ENCODE measurements around the gene DNAL1.
A peak's percentile ranks its signal among the peaks of the same experiment; 100 is the strongest.

DNAL1 gene

DNA sequence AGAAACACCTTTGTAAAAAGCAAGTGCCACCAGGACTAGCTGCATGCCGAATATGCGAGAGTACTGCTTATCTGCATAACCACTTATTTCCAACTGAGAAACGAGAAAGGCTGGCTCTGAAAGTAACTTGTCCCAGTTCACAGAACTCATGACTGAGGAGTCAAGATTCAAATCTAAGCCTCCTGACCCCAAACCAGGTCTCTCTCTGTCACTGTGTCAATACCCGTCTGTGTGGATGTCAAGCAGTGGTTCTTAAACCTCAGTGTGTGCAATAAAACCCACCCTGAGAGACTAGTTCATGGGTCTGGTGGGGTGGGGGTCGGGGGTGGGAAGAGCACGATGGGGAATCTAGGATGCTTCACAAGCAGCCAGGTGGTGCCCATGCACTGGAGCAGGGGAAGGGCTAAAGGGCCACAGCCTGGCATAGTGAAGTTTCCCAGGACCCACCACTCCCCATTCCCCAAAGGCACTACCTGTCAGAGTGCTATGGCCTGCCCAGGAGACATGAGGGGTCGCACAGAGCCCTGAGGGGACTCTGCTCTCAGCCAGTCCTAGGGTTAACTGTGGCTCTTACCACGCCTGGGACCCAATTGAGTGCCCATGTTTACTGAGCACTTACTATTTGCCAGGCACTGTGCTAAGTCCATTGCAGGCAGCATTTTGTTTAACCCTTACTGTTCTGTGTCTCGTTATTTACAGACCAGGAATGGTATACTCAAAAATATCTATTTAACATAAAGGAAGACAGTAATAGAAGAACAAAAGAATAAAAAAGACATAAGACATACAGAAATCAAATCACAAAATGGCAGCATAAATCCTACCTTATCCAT lies 102.8 kb downstream of the DNAL1 start:
- Histone ChIP-seq H3K4me1 (ENCODE audit: control insufficient read depth, insufficient read depth, low read length) (peaks cover 76% of the 10 kb centered on the region), H3K9me3 (ENCODE audit: control insufficient read depth, low read length) (no peaks in the 10 kb centered on the region), H3K27me3 (replicated peaks; ENCODE audit: control insufficient read depth, insufficient read depth, low read length) (no peaks in the 10 kb centered on the region), H3K36me3 (ENCODE audit: control insufficient read depth, insufficient read depth, low read length, severe bottlenecking) (no peaks in the 10 kb centered on the region), H3K9ac (ENCODE audit: low read length) (no peak overlapping the region), H3K4me3 (ENCODE audit: low read length) (no peak overlapping the region)
- no peak for DNase-seq (ENCODE audit: low read depth)

DNA sequence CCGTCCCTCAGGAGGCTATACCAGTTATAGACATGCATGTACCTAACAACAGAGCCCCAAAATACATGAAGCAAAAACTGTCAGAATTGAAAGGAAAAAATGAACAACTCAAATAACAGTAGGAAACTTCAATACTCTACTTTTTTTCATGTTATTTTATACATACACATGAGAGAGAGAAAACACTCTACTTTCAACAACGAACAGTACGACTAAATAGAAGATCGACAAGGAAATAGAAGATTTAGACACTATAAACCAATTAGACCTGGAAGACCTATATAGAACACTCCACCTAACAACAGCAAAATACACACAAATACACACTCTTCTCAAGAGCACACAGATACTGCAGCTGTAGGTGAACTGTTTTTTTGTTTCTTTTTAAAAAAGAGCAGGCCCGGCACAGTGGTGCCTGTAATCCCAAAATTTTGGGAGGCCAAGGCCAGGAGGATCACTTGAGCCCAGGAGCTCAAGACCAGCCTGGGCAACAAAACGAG lies 104.1 kb downstream of the DNAL1 start:
- Histone ChIP-seq H3K4me3 (ENCODE audit: low read length) (no peak overlapping the region), H3K36me3 (ENCODE audit: control insufficient read depth, insufficient read depth, low read length, severe bottlenecking) (no peaks in the 10 kb centered on the region), H3K4me1 (ENCODE audit: control insufficient read depth, insufficient read depth, low read length) (peaks cover 76% of the 10 kb centered on the region), H3K9me3 (ENCODE audit: control insufficient read depth, low read length) (no peaks in the 10 kb centered on the region), H3K27me3 (replicated peaks; ENCODE audit: control insufficient read depth, insufficient read depth, low read length) (no peaks in the 10 kb centered on the region), H3K9ac (ENCODE audit: low read length) (no peak overlapping the region)
- no peak for DNase-seq (ENCODE audit: low read depth)

DNA sequence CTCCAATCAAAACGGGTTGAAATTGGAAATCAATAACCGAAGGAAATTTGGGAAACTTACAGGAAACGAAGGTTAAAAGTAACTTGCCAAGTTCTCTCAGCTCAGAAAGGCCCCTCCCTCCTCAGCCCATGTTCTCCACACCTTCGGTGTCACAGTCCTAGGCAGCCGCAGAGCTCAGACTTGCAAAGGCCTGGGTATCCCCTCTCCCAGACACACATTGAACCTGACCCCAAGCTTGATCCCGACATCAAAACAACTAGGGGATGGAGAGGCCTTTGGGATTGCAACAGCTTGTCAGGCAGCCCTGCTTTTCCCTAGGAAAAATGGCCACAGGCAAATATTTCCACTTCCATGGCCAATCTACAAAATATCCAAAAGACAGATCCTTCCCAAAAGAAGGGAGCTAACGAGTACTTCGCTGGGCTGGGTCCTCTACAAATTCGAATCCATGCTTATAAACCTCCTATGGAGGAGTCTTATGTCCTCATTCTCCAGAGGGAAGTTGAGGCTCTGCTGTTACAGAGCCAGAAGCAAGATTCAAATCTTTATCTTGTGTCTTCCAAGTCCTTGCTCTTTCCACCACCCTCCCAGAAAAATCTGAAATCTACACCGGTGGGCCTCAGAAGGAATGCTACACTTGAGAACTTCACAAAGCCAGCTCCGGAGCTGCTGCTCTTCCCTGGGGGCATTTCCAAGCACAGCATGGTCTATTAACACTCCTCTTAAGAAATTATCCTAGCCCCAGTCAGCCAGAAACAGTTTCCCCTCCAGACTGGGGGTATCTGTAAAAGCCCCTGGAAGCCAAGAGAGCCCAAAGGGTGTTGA lies 105.1 kb downstream of the DNAL1 start:
- Histone ChIP-seq H3K4me3 (ENCODE audit: low read length) (no peak overlapping the region), H3K36me3 (ENCODE audit: control insufficient read depth, insufficient read depth, low read length, severe bottlenecking) (no peaks in the 10 kb centered on the region), H3K9me3 (ENCODE audit: control insufficient read depth, low read length) (no peaks in the 10 kb centered on the region), H3K27me3 (replicated peaks; ENCODE audit: control insufficient read depth, insufficient read depth, low read length) (no peaks in the 10 kb centered on the region), H3K4me1 (ENCODE audit: control insufficient read depth, insufficient read depth, low read length) (peaks cover 76% of the 10 kb centered on the region), H3K9ac (ENCODE audit: low read length) (no peak overlapping the region)
- DNase-seq (ENCODE audit: low read depth), result peak; percentile 33

DNA sequence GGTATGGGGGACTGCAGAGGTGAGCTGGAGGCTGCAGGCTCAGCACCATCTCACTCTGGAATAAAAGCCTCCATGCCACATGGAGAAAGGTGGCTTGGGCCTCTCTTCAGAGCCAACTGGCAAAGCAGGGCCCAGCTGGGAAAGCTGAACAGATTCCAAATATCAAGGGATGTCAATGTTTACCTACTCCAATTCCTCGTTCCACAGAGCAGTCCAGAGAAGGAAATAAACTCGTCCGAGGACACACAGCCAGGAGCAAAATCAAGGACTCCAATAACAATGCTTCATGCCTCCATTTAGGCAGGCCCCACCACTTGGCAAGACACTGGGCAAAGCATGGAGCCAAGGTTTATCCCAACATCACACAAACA lies 105.7 kb downstream of the DNAL1 start:
- peaks cover 76% of the 10 kb centered on the region for H3K4me1 ChIP-seq (ENCODE audit: control insufficient read depth, insufficient read depth, low read length)
- H3K27me3 ChIP-seq (replicated peaks; ENCODE audit: control insufficient read depth, insufficient read depth, low read length), result no peaks in the 10 kb centered on the region
- no peak overlapping the region for H3K4me3 ChIP-seq (ENCODE audit: low read length)

DNA sequence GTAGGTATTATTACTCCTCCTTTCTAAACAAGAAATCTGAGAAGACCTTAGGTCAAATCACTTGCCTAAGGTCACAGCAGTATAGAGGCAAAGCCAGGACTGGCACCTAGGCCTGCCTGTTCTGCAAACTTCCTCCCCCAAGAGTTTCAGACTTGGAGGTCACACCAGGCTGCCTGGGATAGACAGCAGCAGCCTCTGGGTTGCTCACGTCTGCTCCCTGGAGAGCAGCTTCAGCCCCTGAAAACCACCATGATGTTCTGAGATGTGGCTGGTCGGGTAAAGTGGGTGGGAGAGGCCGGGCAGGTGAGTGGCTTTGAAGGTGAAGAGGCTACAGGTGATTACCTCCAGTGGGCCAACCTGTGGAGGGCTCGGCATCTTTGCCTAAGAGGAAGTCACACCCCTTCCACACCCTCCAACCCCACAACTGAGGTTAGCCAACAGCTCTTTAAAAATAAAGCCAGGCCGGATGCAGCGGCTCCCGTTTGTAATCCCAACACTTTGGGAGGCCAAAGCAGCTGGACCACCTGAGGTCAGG lies 106.4 kb downstream of the DNAL1 start:
- H3K4me1 ChIP-seq (ENCODE audit: control insufficient read depth, insufficient read depth, low read length), result peaks cover 76% of the 10 kb centered on the region
- no peak for DNase-seq (ENCODE audit: low read depth)

More for the DNA sequence above, 105.7 kb downstream of the DNAL1 start:
- Histone ChIP-seq H3K9me3 (ENCODE audit: control insufficient read depth, low read length) (no peaks in the 10 kb centered on the region), H3K36me3 (ENCODE audit: control insufficient read depth, insufficient read depth, low read length, severe bottlenecking) (no peaks in the 10 kb centered on the region), H3K9ac (ENCODE audit: low read length) (no peak overlapping the region)
- no peak for DNase-seq (ENCODE audit: low read depth)

DNA sequence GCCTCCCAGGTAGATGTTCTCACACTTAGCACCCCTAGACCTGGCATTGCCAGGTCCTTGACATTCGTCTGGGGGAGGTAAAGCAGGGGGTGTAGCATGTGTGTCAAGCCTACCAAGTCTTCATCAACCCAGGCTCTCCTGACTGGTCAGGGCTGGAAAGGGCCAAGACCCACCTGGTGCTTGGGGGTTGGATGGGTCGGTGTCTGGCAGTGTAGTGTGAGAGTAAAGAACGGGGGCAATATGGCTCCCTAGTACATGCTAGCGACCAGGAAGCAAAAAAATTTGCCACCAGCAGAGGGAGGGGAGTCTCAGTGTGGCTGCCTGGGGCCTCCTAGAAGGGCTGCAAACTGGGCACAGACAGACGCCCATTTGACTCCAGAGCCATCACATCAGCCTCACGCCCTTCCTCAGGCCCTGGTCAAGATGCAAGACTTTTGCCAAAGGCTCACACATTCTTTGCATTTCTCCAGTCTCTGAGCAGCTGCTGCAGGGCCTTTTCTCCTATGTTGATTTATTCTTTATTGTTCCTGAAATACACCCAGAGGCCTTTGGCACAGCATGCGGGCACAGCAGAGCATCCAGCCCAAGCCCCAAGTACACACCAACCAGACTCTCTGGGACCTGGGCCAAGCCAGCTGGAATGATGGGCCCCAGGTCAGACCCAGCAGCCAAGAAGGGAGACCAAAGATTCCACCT lies 107.7 kb downstream of the DNAL1 start:
- H3K4me3 ChIP-seq (ENCODE audit: low read length), result no peak overlapping the region
- H3K4me1 ChIP-seq (ENCODE audit: control insufficient read depth, insufficient read depth, low read length), result peaks cover 77% of the 10 kb centered on the region
- no peaks in the 10 kb centered on the region for H3K36me3 ChIP-seq (ENCODE audit: control insufficient read depth, insufficient read depth, low read length, severe bottlenecking)
- peak overlapping the region; percentile 15 for H3K9ac ChIP-seq (ENCODE audit: low read length)
- no peaks in the 10 kb centered on the region for H3K27me3 ChIP-seq (replicated peaks; ENCODE audit: control insufficient read depth, insufficient read depth, low read length)
- peak; percentile 89 for DNase-seq (ENCODE audit: low read depth)
- no peaks in the 10 kb centered on the region for H3K9me3 ChIP-seq (ENCODE audit: control insufficient read depth, low read length)

More for the DNA sequence above, 106.4 kb downstream of the DNAL1 start:
- Histone ChIP-seq H3K4me3 (ENCODE audit: low read length) (no peak overlapping the region), H3K9me3 (ENCODE audit: control insufficient read depth, low read length) (no peaks in the 10 kb centered on the region), H3K36me3 (ENCODE audit: control insufficient read depth, insufficient read depth, low read length, severe bottlenecking) (no peaks in the 10 kb centered on the region), H3K27me3 (replicated peaks; ENCODE audit: control insufficient read depth, insufficient read depth, low read length) (no peaks in the 10 kb centered on the region), H3K9ac (ENCODE audit: low read length) (no peak overlapping the region)

Measured in adipocyte (in vitro differentiated cells).